Left renal pelvis (tissue), 4 donors: ENCODE measurements around the gene FNDC11. TPM values are rescaled to one million over a fixed set of nuclear protein-coding genes. Genes with fewer than 3 reads are reported as not detected.
"Not testable (repeated sequence)": the region's sequence is repeated elsewhere in the genome, so short reads cannot be mapped to it uniquely, and the experiment has no call there.

Experiments
- DNase-seq, 4 donors: peaks; one replicate each; pipeline ENCODE4 v3.0.0-alpha.2; 2013; ENCODE audit warnings: low read depth in 4 of 4, low spot score in 3 of 4
- polyA plus RNA-seq, 4 donors: library from polyadenylated mRNA; unstranded; fragments of 120-200 nt; gene quantifications; one replicate each; pipeline ENCODE4 v1.2.1, GENCODE V29; 2013; ENCODE audit not compliant: insufficient read length in 4 of 4

Gene FNDC11
- polyA plus RNA-seq, 4 donors = 0.31 to 1.8 (median 1.2) TPM

- no peak for DNase-seq
Observed at GRCh38 chr20:63552481-63553249, 1.3 kb upstream of the FNDC11 start.

- DNase-seq = peak in 1 of 4 donors; percentile 41
Observed at GRCh38 chr20:63553251-63553932, 567 bp upstream of the FNDC11 start.

GRCh38 chr20:63554361-63555278 lies 661 bp downstream of the FNDC11 start:
- DNase-seq = no peak

- no peak for DNase-seq
Observed at GRCh38 chr20:63555661-63556381, 1.9 kb downstream of the FNDC11 start.

GRCh38 chr20:63556873-63557478 lies 3.0 kb downstream of the FNDC11 start:
- no peak for DNase-seq

GRCh38 chr20:63557481-63557891 lies 3.5 kb downstream of the FNDC11 start:
- DNase-seq = no peak

- no peak for DNase-seq
Observed at GRCh38 chr20:63558804-63559484, 5.0 kb downstream of the FNDC11 start.

GRCh38 chr20:63559485-63560332 lies 5.8 kb downstream of the FNDC11 start:
- DNase-seq = not testable (repeated sequence)

- DNase-seq = no peak
Observed at GRCh38 chr20:63560333-63560805, 6.4 kb downstream of the FNDC11 start.

GRCh38 chr20:63560856-63561609 lies 7.1 kb downstream of the FNDC11 start:
- DNase-seq = no peak

GRCh38 chr20:63561624-63562396 lies 7.9 kb downstream of the FNDC11 start:
- no peak for DNase-seq

GRCh38 chr20:63562461-63563224 lies 8.7 kb downstream of the FNDC11 start:
- no peak for DNase-seq

- DNase-seq = no peak
Observed at GRCh38 chr20:63563225-63563935, 9.4 kb downstream of the FNDC11 start.

GRCh38 chr20:63564036-63564810 lies 10.3 kb downstream of the FNDC11 start:
- DNase-seq = no peak
